LoVo (cell line): Measurements from ENCODE around the gene PLCL1.
"Not testable (repeated sequence)": the region's sequence is repeated elsewhere in the genome, so short reads cannot be mapped to it uniquely, and the experiment has no call there.

Experiments used
- DNase-seq: peaks from one replicate; pipeline ENCODE4 v3.0.0-alpha.2; 2016; ENCODE audit warnings: low spot score

The PLCL1 gene

GRCh38 chr2:198178766-198179165, 374.4 kb downstream of the PLCL1 start:
- no peak for DNase-seq

- no peak for DNase-seq
Observed at GRCh38 chr2:198186257-198186656, 381.9 kb downstream of the PLCL1 start.

- no peak for DNase-seq
Observed at GRCh38 chr2:198187841-198188240, 383.4 kb downstream of the PLCL1 start.

- no peak for DNase-seq
Observed at GRCh38 chr2:198188982-198189381, 384.6 kb downstream of the PLCL1 start.

GRCh38 chr2:198191651-198192050, 387.3 kb downstream of the PLCL1 start:
- no peak for DNase-seq

- DNase-seq, result not testable (repeated sequence)
Observed at GRCh38 chr2:198196556-198196955, 392.2 kb downstream of the PLCL1 start.
